Natural killer cell treated with Interleukin-12 subunit alpha and Interleukin-12 subunit beta and Interleukin-15 and Interleukin-18, amount 100 ng/mL, for 72 hours (primary cell): ENCODE results near the gene SLFN14. TPM values are rescaled to one million over a fixed set of nuclear protein-coding genes. Genes with fewer than 3 reads are reported as not detected.
"Not testable (repeated sequence)": the region's sequence is repeated elsewhere in the genome, so short reads cannot be mapped to it uniquely, and the experiment has no call there.

Experiments used
- ATAC-seq, 2 donors: fragments of 150-1000 bp; cut with Tn5 transposase in 1 of 2; sonication (Bioruptor Pico), chemical (Tn5 transposase) in 1 of 2; 2 replicates each; pipeline ENCODE4 v1.10.0; 2021
- DNase-seq: peaks from one replicate; pipeline ENCODE4 v3.0.0; 2022; ENCODE audit warnings: low spot score
- H3K27ac Mint-ChIP-seq, 2 donors: 1 replicate in 1 of 2; 2 replicates in 1 of 2; pipeline ENCODE4 v1.8.0; 2022; ENCODE audit warnings: mixed read lengths in 2 of 2, mild to moderate bottlenecking in 1 of 2, moderate library complexity in 1 of 2
- H3K27me3 Mint-ChIP-seq, 2 donors: 1 replicate in 1 of 2; 2 replicates in 1 of 2; pipeline ENCODE4 v1.8.0; 2022; ENCODE audit warnings: mixed read lengths in 2 of 2
- H3K36me3 Mint-ChIP-seq: one replicate; pipeline ENCODE4 v1.8.0; 2022; ENCODE audit warnings: mixed read lengths
- H3K4me1 Mint-ChIP-seq, 2 donors: 1 replicate in 1 of 2; 2 replicates in 1 of 2; pipeline ENCODE4 v1.8.0; 2022; ENCODE audit warnings: low read depth in 2 of 2, mixed read lengths in 2 of 2, mild to moderate bottlenecking in 1 of 2
- H3K4me3 Mint-ChIP-seq: one replicate; pipeline ENCODE4 v1.8.0; 2022; ENCODE audit warnings: mixed read lengths
- H3K9me3 Mint-ChIP-seq: 2 replicates; pipeline ENCODE4 v1.8.0; 2022; ENCODE audit warnings: mixed read lengths
- total RNA-seq, 2 donors: library from RNA; stranded (reverse); gene quantifications; one replicate each; pipeline ENCODE4 v1.2.3, GENCODE V29; 2022

SLFN14 gene
- total RNA-seq, 2 donors from 2014 or later = not detected

GRCh38 chr17:35546487-35546886 lies 14.1 kb downstream of the SLFN14 start:
- Mint-ChIP-seq H3K27ac (no peak overlapping the region), H3K4me3 (no peak overlapping the region)
- ATAC-seq = no peak

GRCh38 chr17:35545150-35545549 lies 15.5 kb downstream of the SLFN14 start:
- Mint-ChIP-seq H3K4me1 (peaks cover 23 to 27% of the 10 kb centered on the region in 2 donors), H3K4me3 (no peak overlapping the region), H3K9me3 (no peaks in the 10 kb centered on the region), H3K36me3 (no peaks in the 10 kb centered on the region), H3K27ac (no peak overlapping the region), H3K27me3 (no peaks in the 10 kb centered on the region)
- DNase-seq = no peak
- no peak for ATAC-seq

More at GRCh38 chr17:35546487-35546886, 14.1 kb downstream of the SLFN14 start:
- H3K4me1 Mint-ChIP-seq = peaks cover 15 to 16% of the 10 kb centered on the region in 2 donors
- DNase-seq = no peak
- no peaks in the 10 kb centered on the region for H3K27me3 Mint-ChIP-seq
- H3K36me3 Mint-ChIP-seq = no peaks in the 10 kb centered on the region
- H3K9me3 Mint-ChIP-seq = no peaks in the 10 kb centered on the region

GRCh38 chr17:35543856-35544255 lies 16.8 kb downstream of the SLFN14 start:
- Mint-ChIP-seq H3K36me3 (no peaks in the 10 kb centered on the region), H3K9me3 (no peaks in the 10 kb centered on the region), H3K27ac (no peak overlapping the region), H3K4me1 (peaks cover 35 to 40% of the 10 kb centered on the region in 2 donors), H3K27me3 (no peaks in the 10 kb centered on the region), H3K4me3 (no peak overlapping the region)
- DNase-seq (no peak), ATAC-seq (no peak)

GRCh38 chr17:35542990-35543389 lies 17.6 kb downstream of the SLFN14 start:
- Mint-ChIP-seq H3K4me3 (no peak overlapping the region), H3K27me3 (no peaks in the 10 kb centered on the region), H3K36me3 (no peaks in the 10 kb centered on the region), H3K4me1 (peaks cover 41 to 49% of the 10 kb centered on the region in 2 donors), H3K9me3 (no peaks in the 10 kb centered on the region), H3K27ac (peak overlapping the region in 1 of 2 donors; percentile 99)
- no peak for ATAC-seq
- DNase-seq = no peak

GRCh38 chr17:35541434-35541833 lies 19.2 kb downstream of the SLFN14 start:
- peaks cover 50 to 54% of the 10 kb centered on the region in 2 donors for H3K4me1 Mint-ChIP-seq
- H3K36me3 Mint-ChIP-seq = no peaks in the 10 kb centered on the region
- no peak for DNase-seq
- H3K4me3 Mint-ChIP-seq = peak overlapping the region; percentile 91
- no peaks in the 10 kb centered on the region for H3K9me3 Mint-ChIP-seq
- no peaks in the 10 kb centered on the region for H3K27me3 Mint-ChIP-seq
- ATAC-seq = no peak
- peak overlapping the region; percentile 98 to 99 for H3K27ac Mint-ChIP-seq

- Mint-ChIP-seq H3K4me3 (peak overlapping the region; percentile 91), H3K27ac (peak overlapping the region; percentile 98 to 99), H3K9me3 (no peaks in the 10 kb centered on the region), H3K36me3 (no peaks in the 10 kb centered on the region), H3K27me3 (no peaks in the 10 kb centered on the region), H3K4me1 (peaks cover 49 to 53% of the 10 kb centered on the region in 2 donors)
- ATAC-seq (peak in 1 of 2 donors; percentile 48), DNase-seq (no peak)
These were observed 19.8 kb downstream of the SLFN14 start for GRCh38 chr17:35540589-35541404.

- no peak for DNase-seq
- ATAC-seq = no peak
- Mint-ChIP-seq H3K9me3 (no peaks in the 10 kb centered on the region), H3K27ac (peak overlapping the region; percentile 98 to 99), H3K4me3 (peak overlapping the region; percentile 91), H3K27me3 (no peaks in the 10 kb centered on the region), H3K4me1 (peaks cover 46 to 51% of the 10 kb centered on the region in 2 donors), H3K36me3 (peaks cover 3% of the 10 kb centered on the region)
These were observed 21.0 kb downstream of the SLFN14 start for GRCh38 chr17:35539659-35540026.

GRCh38 chr17:35537601-35538141 lies 22.9 kb downstream of the SLFN14 start, which contains the start of gene SLFN12L:
TSS of gene SLFN12L (minus strand) at chr17:35537678. CDS start at chr17:35522364, 15,314 bp downstream.
- H3K27me3 Mint-ChIP-seq = no peaks in the 10 kb centered on the region
- H3K4me3 Mint-ChIP-seq = peak within 1 kb of the TSS; percentile 91
- H3K27ac Mint-ChIP-seq = peak within 1 kb of the TSS; percentile 98 to 99
- H3K9me3 Mint-ChIP-seq = no peaks in the 10 kb centered on the region
- ATAC-seq (peak; percentile 72 to 79), DNase-seq (peak; percentile 74)
- peaks cover 15% of the 10 kb centered on the region for H3K36me3 Mint-ChIP-seq
- H3K4me1 Mint-ChIP-seq = peaks cover 54 to 59% of the 10 kb centered on the region in 2 donors

GRCh38 chr17:35536664-35537171 lies 23.9 kb downstream of the SLFN14 start:
- Mint-ChIP-seq H3K4me3 (peak overlapping the region; percentile 91), H3K4me1 (peaks cover 60 to 63% of the 10 kb centered on the region in 2 donors), H3K9me3 (no peaks in the 10 kb centered on the region), H3K27ac (peak overlapping the region; percentile 98 to 99), H3K27me3 (no peaks in the 10 kb centered on the region), H3K36me3 (peaks cover 15% of the 10 kb centered on the region)
- DNase-seq = peak; percentile 82
- ATAC-seq = peak; percentile 63 to 82

- not testable (repeated sequence) for DNase-seq, H3K9me3 Mint-ChIP-seq, ATAC-seq, H3K27me3 Mint-ChIP-seq
- peak overlapping the region; percentile 91 for H3K4me3 Mint-ChIP-seq
- H3K27ac Mint-ChIP-seq = peak overlapping the region; percentile 98 to 99
- peaks cover 15% of the 10 kb centered on the region for H3K36me3 Mint-ChIP-seq
- peaks cover 60 to 62% of the 10 kb centered on the region in 2 donors for H3K4me1 Mint-ChIP-seq
These were observed 25.2 kb downstream of the SLFN14 start for GRCh38 chr17:35535406-35535805.

- ATAC-seq (no peak), DNase-seq (no peak)
- peaks cover 59% of the 10 kb centered on the region in 2 donors for H3K4me1 Mint-ChIP-seq
- no peaks in the 10 kb centered on the region for H3K27me3 Mint-ChIP-seq
- H3K36me3 Mint-ChIP-seq = peaks cover 15% of the 10 kb centered on the region
- no peaks in the 10 kb centered on the region for H3K9me3 Mint-ChIP-seq
- H3K27ac Mint-ChIP-seq = peak overlapping the region; percentile 98 to 99
- peak overlapping the region; percentile 91 for H3K4me3 Mint-ChIP-seq
These were observed 26.0 kb downstream of the SLFN14 start for GRCh38 chr17:35534576-35535093.

GRCh38 chr17:35531160-35531559 lies 29.5 kb downstream of the SLFN14 start:
- Mint-ChIP-seq H3K27me3 (no peaks in the 10 kb centered on the region), H3K9me3 (no peaks in the 10 kb centered on the region), H3K27ac (peak overlapping the region; percentile 87 to 94), H3K36me3 (peaks cover 42% of the 10 kb centered on the region), H3K4me3 (peak overlapping the region; percentile 81), H3K4me1 (peaks cover 60 to 66% of the 10 kb centered on the region in 2 donors)
- peak in 1 of 2 donors; percentile 66 for ATAC-seq
- DNase-seq = no peak

- H3K27me3 Mint-ChIP-seq = no peaks in the 10 kb centered on the region
- H3K4me3 Mint-ChIP-seq = peak overlapping the region; percentile 81
- peaks cover 70 to 79% of the 10 kb centered on the region in 2 donors for H3K4me1 Mint-ChIP-seq
- DNase-seq (no peak), ATAC-seq (peak; percentile 87 to 90)
- H3K36me3 Mint-ChIP-seq = peaks cover 45% of the 10 kb centered on the region
- H3K27ac Mint-ChIP-seq = peak overlapping the region; percentile 87 to 94
- H3K9me3 Mint-ChIP-seq = no peaks in the 10 kb centered on the region
These were observed 30.8 kb downstream of the SLFN14 start for GRCh38 chr17:35529866-35530265.
